ENCODE data around the gene DNALI1.
A peak's percentile ranks its signal among the peaks of the same experiment; 100 is the strongest.

Gene DNALI1

GRCh38 chr1:37556712-37557196 lies at the start of gene DNALI1:
TSS of gene DNALI1 (plus strand) at chr1:37556940. CDS start at chr1:37556995, 55 bp downstream.
- Mint-ChIP-seq H3K9me3 (no peaks in the 10 kb centered on the region), H3K27me3 (ENCODE audit: low read depth) (no peaks in the 10 kb centered on the region), H3K4me1 (peaks cover 64% of the 10 kb centered on the region), H3K36me3 (ENCODE audit: low read depth) (peaks cover 26% of the 10 kb centered on the region), H3K27ac (peak within 1 kb of the TSS; percentile 74 to 96 (median 93)), H3K4me3 (peak within 1 kb of the TSS; percentile 90 to 98 (median 93))
- no peak for TF ChIP-seq CTCF (IDR thresholded peaks at IDR 0.05; ENCODE audit: unreplicated experiment in 3 of 3)

- H3K36me3 Mint-ChIP-seq (ENCODE audit: low read depth), result peaks cover 52% of the 10 kb centered on the region
- no peak overlapping the region for H3K27ac Mint-ChIP-seq
- H3K9me3 Mint-ChIP-seq, result no peaks in the 10 kb centered on the region
- H3K4me1 Mint-ChIP-seq, result peaks cover 5% of the 10 kb centered on the region
- H3K4me3 Mint-ChIP-seq, result no peak overlapping the region
- H3K27me3 Mint-ChIP-seq (ENCODE audit: low read depth), result no peaks in the 10 kb centered on the region
- TF ChIP-seq CTCF (IDR thresholded peaks at IDR 0.05; ENCODE audit: unreplicated experiment in 3 of 3), result peak in 2 of 3 experiments; percentile 23 to 25
Measured at GRCh38 chr1:37509181-37509580, 47.6 kb upstream of the DNALI1 start.

GRCh38 chr1:37513795-37514349 lies 42.9 kb upstream of the DNALI1 start:
- peaks cover 10% of the 10 kb centered on the region for H3K27me3 Mint-ChIP-seq (ENCODE audit: low read depth)
- peak overlapping the region; percentile 79 to 98 (median 97) for H3K27ac Mint-ChIP-seq
- peak overlapping the region; percentile 99 to 100 (median 99) for H3K4me3 Mint-ChIP-seq
- TF ChIP-seq CTCF (IDR thresholded peaks at IDR 0.05; ENCODE audit: unreplicated experiment in 3 of 3), result no peak
- H3K4me1 Mint-ChIP-seq, result peaks cover 17% of the 10 kb centered on the region
- peaks cover 22% of the 10 kb centered on the region for H3K36me3 Mint-ChIP-seq (ENCODE audit: low read depth)
- no peaks in the 10 kb centered on the region for H3K9me3 Mint-ChIP-seq

- Mint-ChIP-seq H3K4me3 (peak within 1 kb of the TSS; percentile 99 to 100 (median 99)), H3K4me1 (peaks cover 17% of the 10 kb centered on the region), H3K9me3 (no peaks in the 10 kb centered on the region), H3K36me3 (ENCODE audit: low read depth) (peaks cover 15% of the 10 kb centered on the region), H3K27me3 (ENCODE audit: low read depth) (peaks cover 12% of the 10 kb centered on the region), H3K27ac (peak within 1 kb of the TSS; percentile 87 to 98 (median 97))
- peak; percentile 71 to 89 (median 77) for TF ChIP-seq CTCF (IDR thresholded peaks at IDR 0.05; ENCODE audit: unreplicated experiment in 3 of 3)
Measured at GRCh38 chr1:37514350-37515184, 42.2 kb upstream of the DNALI1 start, which contains the start of gene MEAF6. TSS of gene MEAF6 (minus strand) at chr1:37514766. CDS start at chr1:37514746, 20 bp downstream.

- TF ChIP-seq CTCF (IDR thresholded peaks at IDR 0.05; ENCODE audit: unreplicated experiment in 3 of 3), result no peak
- Mint-ChIP-seq H3K27me3 (ENCODE audit: low read depth) (peaks cover 16% of the 10 kb centered on the region), H3K27ac (peak overlapping the region; percentile 87 to 97 (median 97)), H3K9me3 (no peaks in the 10 kb centered on the region), H3K4me3 (peak overlapping the region; percentile 94 to 99 (median 96)), H3K36me3 (ENCODE audit: low read depth) (peaks cover 15% of the 10 kb centered on the region), H3K4me1 (peaks cover 17% of the 10 kb centered on the region)
Measured at GRCh38 chr1:37515185-37516034, 41.3 kb upstream of the DNALI1 start.
